ENCODE results near the gene COX6B2.
"Not testable (repeated sequence)": the region's sequence is repeated elsewhere in the genome, so short reads cannot be mapped to it uniquely, and the experiment has no call there.

COX6B2 gene

GRCh38 chr19:55345101-55345817 is 9.3 kb downstream of the COX6B2 start:
- Histone ChIP-seq H3K4me1 (ENCODE audit: control insufficient read depth, low read depth, low read length) (peaks cover 23% of the 10 kb centered on the region), H3K4me3 (ENCODE audit: low read length) (no peak overlapping the region), H3K27me3 (ENCODE audit: control insufficient read depth, insufficient read depth, low read length) (no peaks in the 10 kb centered on the region), H3K36me3 (ENCODE audit: control insufficient read depth, low read depth, low read length) (peaks cover 14% of the 10 kb centered on the region), H3K27ac (ENCODE audit: low read length) (no peak overlapping the region), H3K9ac (ENCODE audit: low read length) (no peak overlapping the region), H3K9me3 (ENCODE audit: control insufficient read depth, low read depth, low read length) (no peaks in the 10 kb centered on the region)

- Histone ChIP-seq H3K27me3 (ENCODE audit: control insufficient read depth, insufficient read depth, low read length) (no peaks in the 10 kb centered on the region), H3K27ac (ENCODE audit: low read length) (no peak overlapping the region), H3K4me1 (ENCODE audit: control insufficient read depth, low read depth, low read length) (peaks cover 23% of the 10 kb centered on the region), H3K36me3 (ENCODE audit: control insufficient read depth, low read depth, low read length) (peaks cover 14% of the 10 kb centered on the region), H3K4me3 (ENCODE audit: low read length) (no peak overlapping the region), H3K9ac (ENCODE audit: low read length) (no peak overlapping the region), H3K9me3 (ENCODE audit: control insufficient read depth, low read depth, low read length) (no peaks in the 10 kb centered on the region)
Measured at GRCh38 chr19:55344444-55344843, 10.1 kb downstream of the COX6B2 start.

GRCh38 chr19:55341595-55342531 is 12.7 kb downstream of the COX6B2 start:
- Histone ChIP-seq H3K9ac (ENCODE audit: low read length) (no peak overlapping the region), H3K4me3 (ENCODE audit: low read length) (peak overlapping the region; percentile 74)

GRCh38 chr19:55341171-55341588 is 13.3 kb downstream of the COX6B2 start:
- Histone ChIP-seq H3K9ac (ENCODE audit: low read length) (peak overlapping the region; percentile 45), H3K9me3 (ENCODE audit: control insufficient read depth, low read depth, low read length) (no peaks in the 10 kb centered on the region), H3K36me3 (ENCODE audit: control insufficient read depth, low read depth, low read length) (peaks cover 14% of the 10 kb centered on the region), H3K4me1 (ENCODE audit: control insufficient read depth, low read depth, low read length) (peaks cover 5% of the 10 kb centered on the region), H3K27me3 (ENCODE audit: control insufficient read depth, insufficient read depth, low read length) (no peaks in the 10 kb centered on the region), H3K27ac (ENCODE audit: low read length) (no peak overlapping the region), H3K4me3 (ENCODE audit: low read length) (peak overlapping the region; percentile 74)

More at GRCh38 chr19:55341595-55342531, 12.7 kb downstream of the COX6B2 start:
- H3K4me1 ChIP-seq (ENCODE audit: control insufficient read depth, low read depth, low read length), result peaks cover 5% of the 10 kb centered on the region
- H3K27ac ChIP-seq (ENCODE audit: low read length), result no peak overlapping the region
- H3K9me3 ChIP-seq (ENCODE audit: control insufficient read depth, low read depth, low read length), result no peaks in the 10 kb centered on the region
- no peaks in the 10 kb centered on the region for H3K27me3 ChIP-seq (ENCODE audit: control insufficient read depth, insufficient read depth, low read length)
- peaks cover 14% of the 10 kb centered on the region for H3K36me3 ChIP-seq (ENCODE audit: control insufficient read depth, low read depth, low read length)

GRCh38 chr19:55340784-55341147 is 13.8 kb downstream of the COX6B2 start:
- H3K27me3 ChIP-seq (ENCODE audit: control insufficient read depth, insufficient read depth, low read length), result no peaks in the 10 kb centered on the region
- H3K36me3 ChIP-seq (ENCODE audit: control insufficient read depth, low read depth, low read length), result peaks cover 14% of the 10 kb centered on the region
- H3K4me1 ChIP-seq (ENCODE audit: control insufficient read depth, low read depth, low read length), result peaks cover 5% of the 10 kb centered on the region
- H3K9ac ChIP-seq (ENCODE audit: low read length), result peak overlapping the region; percentile 70
- no peak overlapping the region for H3K27ac ChIP-seq (ENCODE audit: low read length)
- H3K9me3 ChIP-seq (ENCODE audit: control insufficient read depth, low read depth, low read length), result no peaks in the 10 kb centered on the region
- peak overlapping the region; percentile 74 for H3K4me3 ChIP-seq (ENCODE audit: low read length)

GRCh38 chr19:55339889-55340783 is 14.4 kb downstream of the COX6B2 start:
- Histone ChIP-seq H3K9me3 (ENCODE audit: control insufficient read depth, low read depth, low read length) (no peaks in the 10 kb centered on the region), H3K4me3 (ENCODE audit: low read length) (peak overlapping the region; percentile 74), H3K4me1 (ENCODE audit: control insufficient read depth, low read depth, low read length) (peaks cover 5% of the 10 kb centered on the region), H3K9ac (ENCODE audit: low read length) (peak overlapping the region; percentile 70), H3K36me3 (ENCODE audit: control insufficient read depth, low read depth, low read length) (peaks cover 14% of the 10 kb centered on the region), H3K27ac (ENCODE audit: low read length) (peak overlapping the region; percentile 45), H3K27me3 (ENCODE audit: control insufficient read depth, insufficient read depth, low read length) (no peaks in the 10 kb centered on the region)

GRCh38 chr19:55339105-55339888 is 15.2 kb downstream of the COX6B2 start, which contains the start of gene KMT5C:
TSS of gene KMT5C (plus strand) at chr19:55339876. CDS start at chr19:55341937, 2,061 bp downstream.
- Histone ChIP-seq H3K4me1 (ENCODE audit: control insufficient read depth, low read depth, low read length) (peaks cover 5% of the 10 kb centered on the region), H3K9me3 (ENCODE audit: control insufficient read depth, low read depth, low read length) (no peaks in the 10 kb centered on the region), H3K9ac (ENCODE audit: low read length) (peak within 1 kb of the TSS; percentile 95), H3K36me3 (ENCODE audit: control insufficient read depth, low read depth, low read length) (peaks cover 14% of the 10 kb centered on the region), H3K4me3 (ENCODE audit: low read length) (peak within 1 kb of the TSS; percentile 74), H3K27me3 (ENCODE audit: control insufficient read depth, insufficient read depth, low read length) (no peaks in the 10 kb centered on the region), H3K27ac (ENCODE audit: low read length) (peak within 1 kb of the TSS; percentile 97)

GRCh38 chr19:55336101-55336500 is 18.4 kb downstream of the COX6B2 start:
- Histone ChIP-seq H3K4me1 (ENCODE audit: control insufficient read depth, low read depth, low read length) (no peaks in the 10 kb centered on the region), H3K9me3 (ENCODE audit: control insufficient read depth, low read depth, low read length) (no peaks in the 10 kb centered on the region), H3K36me3 (ENCODE audit: control insufficient read depth, low read depth, low read length) (no peaks in the 10 kb centered on the region), H3K27me3 (ENCODE audit: control insufficient read depth, insufficient read depth, low read length) (no peaks in the 10 kb centered on the region), H3K4me3 (ENCODE audit: low read length) (no peak overlapping the region), H3K9ac (ENCODE audit: low read length) (no peak overlapping the region), H3K27ac (ENCODE audit: low read length) (no peak overlapping the region)

- H3K27ac ChIP-seq (ENCODE audit: low read length), result no peak overlapping the region
- H3K4me3 ChIP-seq (ENCODE audit: low read length), result no peak overlapping the region
- no peaks in the 10 kb centered on the region for H3K9me3 ChIP-seq (ENCODE audit: control insufficient read depth, low read depth, low read length)
- no peak overlapping the region for H3K9ac ChIP-seq (ENCODE audit: low read length)
- H3K4me1 ChIP-seq (ENCODE audit: control insufficient read depth, low read depth, low read length), result no peaks in the 10 kb centered on the region
- no peaks in the 10 kb centered on the region for H3K27me3 ChIP-seq (ENCODE audit: control insufficient read depth, insufficient read depth, low read length)
- no peaks in the 10 kb centered on the region for H3K36me3 ChIP-seq (ENCODE audit: control insufficient read depth, low read depth, low read length)
Measured at GRCh38 chr19:55333870-55334269, 20.6 kb downstream of the COX6B2 start.

GRCh38 chr19:55329791-55330190 is 24.7 kb downstream of the COX6B2 start:
- H3K4me3 ChIP-seq (ENCODE audit: low read length); H3K9ac ChIP-seq (ENCODE audit: low read length); H3K27ac ChIP-seq (ENCODE audit: low read length); H3K27me3 ChIP-seq (ENCODE audit: control insufficient read depth, insufficient read depth, low read length); H3K4me1 ChIP-seq (ENCODE audit: control insufficient read depth, low read depth, low read length); H3K9me3 ChIP-seq (ENCODE audit: control insufficient read depth, low read depth, low read length); H3K36me3 ChIP-seq (ENCODE audit: control insufficient read depth, low read depth, low read length): not testable (repeated sequence)

Data from iPS-18a (cell line).